GM23248 (cell line): ENCODE results near the gene WDCP. TPM values are rescaled to one million over a fixed set of nuclear protein-coding genes. Genes with fewer than 3 reads are reported as not detected.

Source experiments
- DNase-seq: peaks from one replicate; pipeline ENCODE4 v3.0.0-alpha.2; 2015
- H2AFZ ChIP-seq: fragments of 200-600 bp; sonication (generic); 2 replicates; pipeline ENCODE4 v1.6.1; 2016; ENCODE audit warnings: antibody characterized with exemption
- H3F3A ChIP-seq: fragments of 200-600 bp; sonication (generic); 2 replicates; pipeline ENCODE4 v1.6.1; 2016; ENCODE audit warnings: mild to moderate bottlenecking, antibody characterized with exemption, mixed run types; ENCODE audit not compliant: insufficient read depth
- H3K27ac ChIP-seq: fragments of 200-600 bp; sonication (generic); 2 replicates; pipeline ENCODE4 v1.5.1; 2016; ENCODE audit warnings: mild to moderate bottlenecking
- H3K27me3 ChIP-seq: fragments of 200-600 bp; sonication (generic); replicated peaks from 2 replicates; pipeline ENCODE4 v1.6.1; 2016; ENCODE audit warnings: mild to moderate bottlenecking; ENCODE audit not compliant: insufficient read depth
- H3K36me3 ChIP-seq: fragments of 200-600 bp; sonication (generic); 2 replicates; pipeline ENCODE4 v1.6.1; 2016; ENCODE audit warnings: low read depth, mild to moderate bottlenecking
- H3K4me1 ChIP-seq: fragments of 200-600 bp; sonication (generic); 2 replicates; pipeline ENCODE4 v1.6.1; 2016; ENCODE audit warnings: mild to moderate bottlenecking; ENCODE audit not compliant: insufficient read depth
- H3K4me2 ChIP-seq: fragments of 200-600 bp; sonication (generic); one replicate; pipeline ENCODE4 v1.6.1; 2016; ENCODE audit warnings: mild to moderate bottlenecking; ENCODE audit not compliant: unreplicated experiment
- H3K4me3 ChIP-seq: fragments of 200-600 bp; sonication (generic); 2 replicates; pipeline ENCODE4 v1.5.1; 2016; ENCODE audit warnings: mild to moderate bottlenecking
- H3K79me2 ChIP-seq: fragments of 200-600 bp; sonication (generic); 2 replicates; pipeline ENCODE4 v1.6.1; 2016; ENCODE audit warnings: mild to moderate bottlenecking; ENCODE audit not compliant: insufficient read depth
- H3K9ac ChIP-seq: fragments of 200-600 bp; sonication (generic); 2 replicates; pipeline ENCODE4 v1.6.1; 2016; ENCODE audit warnings: mild to moderate bottlenecking
- H3K9me2 ChIP-seq: fragments of 200-600 bp; sonication (generic); 2 replicates; pipeline ENCODE4 v1.6.1; 2016; ENCODE audit warnings: mixed run types, mild to moderate bottlenecking, moderate library complexity; ENCODE audit not compliant: insufficient read depth
- H3K9me3 ChIP-seq: fragments of 200-600 bp; sonication (generic); one replicate; pipeline ENCODE4 v1.6.1; 2017; ENCODE audit warnings: low read depth
- H4K20me1 ChIP-seq: fragments of 200-600 bp; sonication (generic); 2 replicates; pipeline ENCODE4 v1.6.0; 2016; ENCODE audit not compliant: insufficient read depth
- EZH2 ChIP-seq: fragments of 200-600 bp; sonication (generic); IDR thresholded peaks from 2 replicates; pipeline ENCODE4 v1.6.1; 2018; ENCODE audit warnings: antibody characterized with exemption, mild to moderate bottlenecking; ENCODE audit not compliant: insufficient read depth, poor library complexity, severe bottlenecking
- EZH2phosphoT487 ChIP-seq: fragments of 200-600 bp; sonication (generic); IDR thresholded peaks from 2 replicates; pipeline ENCODE4 v1.6.1; 2018; ENCODE audit warnings: antibody characterized with exemption, moderate library complexity, mild to moderate bottlenecking, low read depth; ENCODE audit not compliant: insufficient read depth
- whole genome bisulfite sequencing, 2 experiments: methylation state at CpG; one replicate each; pipeline ENCODE4 v1.1.6; 2015 to 2017; ENCODE audit warnings: low lambda C conversion rate in 2 of 2, low coverage in 1 of 2; ENCODE audit errors: missing lambda C conversion rate in 2 of 2; 5-methylcytosine and 5-hydroxymethylcytosine counted together
- in situ Hi-C: fragments of 300-500 bp; cut with MboI; formaldehyde crosslinking; loops from 2 replicates; pipeline ENCODE4 v1.15.0; 2020
- polyA plus RNA-seq: library from polyadenylated mRNA; unstranded; fragments of >200 nt; fragmentation: Nextera tagmentation; extraction: Ambion mirVana; gene quantifications from 2 replicates; pipeline ENCODE4 v1.2.1, GENCODE V29; 2016
- total RNA-seq: library from RNA; depleted of rRNA; stranded (reverse); fragments of >200 nt; shearing (Covaris generic); gene quantifications from 2 replicates; pipeline ENCODE4 v1.2.3, GENCODE V29; 2014

Gene WDCP
- total and polyA plus RNA-seq, 2 experiments from 2014 or later, result 4.2 to 7.6 TPM

DNA sequence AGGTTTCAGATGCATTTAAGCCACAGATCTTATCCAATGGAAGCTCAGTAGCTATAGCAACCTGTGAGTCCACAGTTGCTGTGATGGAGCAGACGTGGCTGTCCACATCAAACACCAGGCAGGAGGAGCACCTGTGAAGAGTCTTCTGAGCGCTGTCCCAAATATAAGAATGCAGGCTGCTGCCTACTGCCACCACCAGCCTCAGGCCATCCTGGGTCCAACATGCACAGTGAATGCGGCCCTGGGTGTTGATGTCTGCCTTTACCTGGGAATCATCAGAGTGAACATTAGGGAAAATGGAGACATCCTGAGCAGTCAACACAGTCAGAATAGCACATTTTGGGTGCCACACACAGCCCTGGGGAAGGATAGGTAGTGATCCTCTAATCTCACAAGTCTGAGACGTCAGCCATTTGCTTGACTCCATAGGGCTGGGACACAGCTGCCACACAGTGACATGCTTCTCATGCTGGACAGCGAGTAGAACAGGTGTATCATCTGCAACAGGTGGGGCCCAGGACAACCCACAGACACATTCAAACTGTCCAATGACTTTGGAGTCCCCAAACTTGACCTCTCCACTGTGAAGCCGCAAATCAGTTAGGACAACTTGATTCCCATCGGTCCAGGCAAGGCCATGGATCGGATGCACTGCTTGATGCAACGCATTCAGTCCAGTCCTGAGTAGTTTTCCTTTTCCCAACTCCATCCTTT lies 8.2 kb downstream of the WDCP start:
- no peak overlapping the region for H2AFZ ChIP-seq
- no peaks in the 10 kb centered on the region for H3K9me2 ChIP-seq
- no peak overlapping the region for H3K9ac ChIP-seq
- no peak for DNase-seq
- no peaks in the 10 kb centered on the region for H3F3A ChIP-seq
- H3K79me2 ChIP-seq, result peaks cover 46% of the 10 kb centered on the region
- H3K27ac ChIP-seq, result no peak overlapping the region
- no peaks in the 10 kb centered on the region for H3K9me3 ChIP-seq
- no peaks in the 10 kb centered on the region for H4K20me1 ChIP-seq
- no peak overlapping the region for H3K4me2 ChIP-seq
- H3K27me3 ChIP-seq, result no peaks in the 10 kb centered on the region
- WGBS, 2 experiments, result 97 to 99% methylated on average over 9 of the region's 9 CpGs
- H3K36me3 ChIP-seq, result peaks cover 19% of the 10 kb centered on the region; the same call in 1 of the 2 replicates
- no peak overlapping the region for H3K4me3 ChIP-seq
- H3K4me1 ChIP-seq, result no peaks in the 10 kb centered on the region
- in situ Hi-C loops, result no loop called here
- TF ChIP-seq EZH2phosphoT487 (no peak), EZH2 (no peak)

DNA sequence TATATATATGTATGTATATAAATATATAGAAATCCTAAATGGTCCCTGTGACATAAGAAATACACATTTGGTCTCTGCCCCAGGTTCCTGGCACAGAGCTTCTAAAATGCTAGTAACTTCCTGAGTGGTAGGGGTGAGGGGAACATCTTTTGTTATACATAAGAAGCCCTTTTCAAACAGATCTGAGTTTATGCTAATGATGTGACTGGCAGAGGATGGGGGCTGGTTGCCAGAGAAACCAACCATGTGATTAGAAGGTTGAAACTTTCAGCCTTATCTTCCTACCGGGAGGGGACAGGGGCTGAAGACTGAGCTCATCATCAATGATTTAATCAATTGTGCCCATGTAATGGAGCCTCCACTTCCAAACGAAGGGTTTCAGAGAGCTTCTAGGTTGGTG lies 21.0 kb downstream of the WDCP start:
- Histone ChIP-seq H3K4me3 (no peak overlapping the region), H3K9me3 (no peaks in the 10 kb centered on the region), H3K9ac (no peak overlapping the region), H3K9me2 (no peaks in the 10 kb centered on the region), H3K79me2 (no peaks in the 10 kb centered on the region), H3K36me3 (peaks cover 4% of the 10 kb centered on the region; the same call in 1 of the 2 replicates), H3F3A (no peaks in the 10 kb centered on the region; the same call in 1 of the 2 replicates), H3K27ac (no peak overlapping the region), H3K4me1 (peaks cover 8% of the 10 kb centered on the region; the same call in 1 of the 2 replicates), H3K27me3 (no peaks in the 10 kb centered on the region), H2AFZ (no peak overlapping the region), H4K20me1 (no peaks in the 10 kb centered on the region), H3K4me2 (no peak overlapping the region)
- 40 to 46% methylated on average over 2 of the region's 2 CpGs for WGBS, 2 experiments
- in situ Hi-C loops, result no loop called here
- no peak for DNase-seq
- no peak for TF ChIP-seq EZH2
- TF ChIP-seq EZH2phosphoT487, result no peak

DNA sequence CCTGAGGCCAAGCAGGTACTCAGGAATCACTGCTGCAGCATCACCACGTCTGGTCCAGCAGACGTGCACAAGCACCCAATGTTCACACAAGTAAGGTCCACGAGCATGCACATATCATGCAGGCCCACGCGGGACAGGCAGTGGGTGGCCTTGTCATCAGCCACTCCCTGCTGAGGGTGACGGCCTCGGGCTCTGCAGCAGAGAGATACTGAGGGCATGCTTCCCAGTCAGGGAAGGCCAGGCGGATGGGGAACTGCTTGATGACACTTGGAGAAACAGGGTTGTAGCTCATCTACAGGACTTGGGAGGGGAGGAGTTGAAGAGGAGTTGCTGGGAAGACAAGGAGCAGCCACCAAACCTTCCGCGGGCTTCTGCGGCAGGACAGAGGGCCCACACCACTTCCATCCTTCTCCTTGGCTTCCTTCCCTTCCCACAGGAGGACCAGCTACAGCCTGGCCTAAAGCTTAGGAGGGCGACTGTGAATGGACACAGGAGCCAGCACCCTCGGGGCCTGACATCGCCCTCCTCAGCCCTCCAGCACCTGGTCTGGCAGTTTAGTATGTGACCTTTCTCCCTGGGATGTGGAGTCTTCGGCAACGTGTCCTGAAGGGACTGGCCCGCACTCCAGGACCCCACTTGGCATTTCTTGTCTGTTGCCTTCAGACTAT lies 22.1 kb downstream of the WDCP start:
- H3K79me2 ChIP-seq, result no peaks in the 10 kb centered on the region
- no peak overlapping the region for H3K4me3 ChIP-seq
- H3K9me2 ChIP-seq, result no peaks in the 10 kb centered on the region
- H3K9me3 ChIP-seq, result no peaks in the 10 kb centered on the region
- no peak for TF ChIP-seq EZH2
- TF ChIP-seq EZH2phosphoT487, result no peak
- H3K27ac ChIP-seq, result no peak overlapping the region
- no peak overlapping the region for H3K4me2 ChIP-seq
- H3K9ac ChIP-seq, result no peak overlapping the region
- DNase-seq, result no peak
- H3K4me1 ChIP-seq, result peaks cover 4% of the 10 kb centered on the region; the same call in 1 of the 2 replicates
- 89 to 90% methylated on average over 17 of the region's 17 CpGs for WGBS, 2 experiments
- no peaks in the 10 kb centered on the region for H3F3A ChIP-seq
- 0 out of 2 replicates have a peak, but pooled peaks cover 4% of the 10 kb centered on the region for H3K36me3 ChIP-seq
- no peaks in the 10 kb centered on the region for H3K27me3 ChIP-seq
- in situ Hi-C loops, result no loop called here
- no peak overlapping the region for H2AFZ ChIP-seq
- H4K20me1 ChIP-seq, result no peaks in the 10 kb centered on the region

DNA sequence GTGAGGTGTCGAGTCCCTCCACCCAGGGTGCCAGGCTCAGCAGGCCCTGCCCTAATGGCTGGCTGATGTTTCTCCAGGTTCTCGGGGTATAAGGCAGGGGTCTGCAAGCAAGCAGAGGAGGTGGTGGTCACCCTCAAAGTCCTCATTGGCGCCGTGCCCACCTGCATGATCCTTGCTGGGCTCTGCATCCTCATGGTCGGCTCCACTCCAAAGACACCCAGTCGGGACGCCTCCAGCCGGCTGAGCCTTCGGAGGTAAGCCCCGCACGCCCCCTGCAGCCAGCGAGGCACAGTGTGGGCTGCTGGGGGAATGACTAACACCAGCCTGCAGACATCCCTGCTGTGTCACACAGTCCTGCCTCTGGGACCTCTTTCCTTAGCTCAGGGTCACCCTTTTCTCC lies 23.2 kb downstream of the WDCP start:
- H3K4me2 ChIP-seq, result no peak overlapping the region
- no peaks in the 10 kb centered on the region for H3K36me3 ChIP-seq
- no peaks in the 10 kb centered on the region for H3F3A ChIP-seq
- WGBS, 2 experiments, result 48 to 51% methylated on average over 11 to 12 of the region's 12 CpGs
- H3K79me2 ChIP-seq, result no peaks in the 10 kb centered on the region
- H3K27me3 ChIP-seq, result no peaks in the 10 kb centered on the region
- peaks cover 4% of the 10 kb centered on the region; the same call in 1 of the 2 replicates for H3K4me1 ChIP-seq
- H3K9me3 ChIP-seq, result no peaks in the 10 kb centered on the region
- H3K9me2 ChIP-seq, result no peaks in the 10 kb centered on the region
- no peak overlapping the region for H2AFZ ChIP-seq
- peak; percentile 63 for DNase-seq
- H3K4me3 ChIP-seq, result no peak overlapping the region
- in situ Hi-C loops, result no loop called here
- no peaks in the 10 kb centered on the region for H4K20me1 ChIP-seq
- TF ChIP-seq EZH2phosphoT487 (no peak), EZH2 (no peak)
- H3K27ac ChIP-seq, result no peak overlapping the region
- H3K9ac ChIP-seq, result no peak overlapping the region
